T1000 (cell line): ENCODE measurements around the gene RAB40A.

Experiments used
- DNase-seq: peaks from one replicate; lab custom pipeline; 2025; ENCODE audit warnings: mixed read lengths; lab: John Stamatoyannopoulos, UW

The RAB40A gene

GRCh38 chrX:103519389-103519788 lies at the start of gene RAB40A:
Gene RAB40A, minus strand, starts transcription at chrX:103519489. Its CDS starts 18,733 bp downstream, at chrX:103500756.
- DNase-seq: no peak

- DNase-seq: no peak
Observed at GRCh38 chrX:103565752-103566151, 46.5 kb upstream of the RAB40A start.

- DNase-seq: no peak
Observed at GRCh38 chrX:103565197-103565596, 45.9 kb upstream of the RAB40A start.

GRCh38 chrX:103562801-103563200 lies 43.5 kb upstream of the RAB40A start:
- no peak for DNase-seq

- no peak for DNase-seq
Observed at GRCh38 chrX:103560256-103560655, 41.0 kb upstream of the RAB40A start.

- DNase-seq: no peak
Observed at GRCh38 chrX:103556963-103557612, 37.8 kb upstream of the RAB40A start.

- no peak for DNase-seq
Observed at GRCh38 chrX:103554687-103555424, 35.6 kb upstream of the RAB40A start.

- DNase-seq: no peak
Observed at GRCh38 chrX:103552236-103552635, 32.9 kb upstream of the RAB40A start.

- no peak for DNase-seq
Observed at GRCh38 chrX:103550415-103551051, 31.2 kb upstream of the RAB40A start.

- no peak for DNase-seq
Observed at GRCh38 chrX:103549916-103550315, 30.6 kb upstream of the RAB40A start.

GRCh38 chrX:103540145-103540544 lies 20.9 kb upstream of the RAB40A start:
- DNase-seq: no peak

GRCh38 chrX:103539695-103540094 lies 20.4 kb upstream of the RAB40A start:
- no peak for DNase-seq

- no peak for DNase-seq
Observed at GRCh38 chrX:103538728-103539127, 19.4 kb upstream of the RAB40A start.

GRCh38 chrX:103537871-103538387 lies 18.6 kb upstream of the RAB40A start:
- no peak for DNase-seq

- no peak for DNase-seq
Observed at GRCh38 chrX:103536732-103537131, 17.4 kb upstream of the RAB40A start.

GRCh38 chrX:103536071-103536470 lies 16.8 kb upstream of the RAB40A start:
- no peak for DNase-seq

- DNase-seq: no peak
Observed at GRCh38 chrX:103535206-103535605, 15.9 kb upstream of the RAB40A start.

GRCh38 chrX:103533511-103534216 lies 14.4 kb upstream of the RAB40A start:
- DNase-seq: peak; percentile 10

- no peak for DNase-seq
Observed at GRCh38 chrX:103531002-103531401, 11.7 kb upstream of the RAB40A start.

GRCh38 chrX:103530545-103530944 lies 11.3 kb upstream of the RAB40A start:
- DNase-seq: no peak

- no peak for DNase-seq
Observed at GRCh38 chrX:103529550-103529949, 10.3 kb upstream of the RAB40A start.

GRCh38 chrX:103524747-103525146 lies 5.5 kb upstream of the RAB40A start:
- no peak for DNase-seq
